ENCODE measurements around the gene TMEM100.

The TMEM100 gene

GRCh38 chr17:55710829-55711496, 11.7 kb downstream of the TMEM100 start:
- DNase-seq = no peak
- H3K27ac ChIP-seq (ENCODE audit: low read length) = no peak overlapping the region
- H3K4me2 ChIP-seq (ENCODE audit: low read depth, low read length) = no peak overlapping the region
- no peak overlapping the region for H2AFZ ChIP-seq (ENCODE audit: low read length)
- H3K79me2 ChIP-seq (ENCODE audit: low read length) = no peaks in the 10 kb centered on the region
- H3K4me3 ChIP-seq (ENCODE audit: low read length) = no peak overlapping the region
- H3K9me3 ChIP-seq (replicated peaks; ENCODE audit: insufficient read depth, low read length) = no peaks in the 10 kb centered on the region
- H3K4me1 ChIP-seq (ENCODE audit: low read length) = no peaks in the 10 kb centered on the region; the same call in 1 of the 2 replicates
- H3K36me3 ChIP-seq (replicated peaks; ENCODE audit: insufficient read depth, low read length) = no peaks in the 10 kb centered on the region
- TF ChIP-seq CTCF (IDR thresholded peaks at IDR 0.05; ENCODE audit: low read length) (no peak), EZH2phosphoT487 (IDR thresholded peaks at IDR 0.05; ENCODE audit: low read length) (no peak), EZH2 (optimal IDR thresholded peaks at IDR 0.05; ENCODE audit: low read depth, low read length) (no peak)
- H3K9me2 ChIP-seq (replicated peaks; ENCODE audit: insufficient read depth, low read length) = no peaks in the 10 kb centered on the region
- no peaks in the 10 kb centered on the region for H3K27me3 ChIP-seq (replicated peaks; ENCODE audit: insufficient read depth, low read length)
- no peaks in the 10 kb centered on the region for H3F3A ChIP-seq (ENCODE audit: insufficient read depth, low read length)
- H3K9ac ChIP-seq (ENCODE audit: low read length) = no peak overlapping the region
- H4K20me1 ChIP-seq (ENCODE audit: insufficient read depth, low read length) = no peaks in the 10 kb centered on the region

- H3K4me3 ChIP-seq (ENCODE audit: low read length) = no peak overlapping the region
- H3K79me2 ChIP-seq (ENCODE audit: low read length) = no peaks in the 10 kb centered on the region
- no peaks in the 10 kb centered on the region for H3F3A ChIP-seq (ENCODE audit: insufficient read depth, low read length)
- no peak overlapping the region for H3K27ac ChIP-seq (ENCODE audit: low read length)
- no peak overlapping the region for H2AFZ ChIP-seq (ENCODE audit: low read length)
- H3K36me3 ChIP-seq (replicated peaks; ENCODE audit: insufficient read depth, low read length) = no peaks in the 10 kb centered on the region
- TF ChIP-seq EZH2phosphoT487 (IDR thresholded peaks at IDR 0.05; ENCODE audit: low read length) (no peak), CTCF (IDR thresholded peaks at IDR 0.05; ENCODE audit: low read length) (no peak)
- H3K9ac ChIP-seq (ENCODE audit: low read length) = no peak overlapping the region
- no peaks in the 10 kb centered on the region; the same call in 1 of the 2 replicates for H3K4me1 ChIP-seq (ENCODE audit: low read length)
- H3K9me3 ChIP-seq (replicated peaks; ENCODE audit: insufficient read depth, low read length) = no peaks in the 10 kb centered on the region
- no peaks in the 10 kb centered on the region for H3K9me2 ChIP-seq (replicated peaks; ENCODE audit: insufficient read depth, low read length)
- H4K20me1 ChIP-seq (ENCODE audit: insufficient read depth, low read length) = no peaks in the 10 kb centered on the region
- no peak overlapping the region for H3K4me2 ChIP-seq (ENCODE audit: low read depth, low read length)
- no peaks in the 10 kb centered on the region for H3K27me3 ChIP-seq (replicated peaks; ENCODE audit: insufficient read depth, low read length)
- no peak for DNase-seq
Measured at GRCh38 chr17:55710410-55710809, 12.3 kb downstream of the TMEM100 start.

- H3K4me1 ChIP-seq (ENCODE audit: low read length) = no peaks in the 10 kb centered on the region; the same call in 1 of the 2 replicates
- no peak overlapping the region for H3K4me2 ChIP-seq (ENCODE audit: low read depth, low read length)
- H3K9ac ChIP-seq (ENCODE audit: low read length) = no peak overlapping the region
- no peaks in the 10 kb centered on the region for H3K27me3 ChIP-seq (replicated peaks; ENCODE audit: insufficient read depth, low read length)
- no peak overlapping the region for H3K27ac ChIP-seq (ENCODE audit: low read length)
- H3K79me2 ChIP-seq (ENCODE audit: low read length) = no peaks in the 10 kb centered on the region
- H3F3A ChIP-seq (ENCODE audit: insufficient read depth, low read length) = no peaks in the 10 kb centered on the region
- H3K36me3 ChIP-seq (replicated peaks; ENCODE audit: insufficient read depth, low read length) = no peaks in the 10 kb centered on the region
- no peak for DNase-seq
- no peaks in the 10 kb centered on the region for H3K9me2 ChIP-seq (replicated peaks; ENCODE audit: insufficient read depth, low read length)
- no peaks in the 10 kb centered on the region for H4K20me1 ChIP-seq (ENCODE audit: insufficient read depth, low read length)
- H3K4me3 ChIP-seq (ENCODE audit: low read length) = no peak overlapping the region
- TF ChIP-seq EZH2 (optimal IDR thresholded peaks at IDR 0.05; ENCODE audit: low read depth, low read length) (no peak), EZH2phosphoT487 (IDR thresholded peaks at IDR 0.05; ENCODE audit: low read length) (no peak), CTCF (IDR thresholded peaks at IDR 0.05; ENCODE audit: low read length) (no peak)
- H3K9me3 ChIP-seq (replicated peaks; ENCODE audit: insufficient read depth, low read length) = no peaks in the 10 kb centered on the region
- no peak overlapping the region for H2AFZ ChIP-seq (ENCODE audit: low read length)
Measured at GRCh38 chr17:55709984-55710383, 12.7 kb downstream of the TMEM100 start.

Data from MM.1S (cell line).